Neural progenitor cell (in vitro differentiated cells): ENCODE measurements around the gene FOXF2. TPM values are rescaled to one million over a fixed set of nuclear protein-coding genes. Genes with fewer than 3 reads are reported as not detected.
A peak's percentile ranks its signal among the peaks of the same experiment; 100 is the strongest.

Experiments
- DNase-seq: peaks from one replicate; pipeline ENCODE4 v3.0.0-alpha.2; 2016; ENCODE audit warnings: low spot score
- H2AFZ ChIP-seq: fragments of 200-600 bp; sonication (generic); replicated peaks from 2 replicates; pipeline ENCODE4 v1.6.1; 2016; ENCODE audit warnings: antibody characterized with exemption
- H3F3A ChIP-seq: fragments of 200-600 bp; sonication (generic); 2 replicates; pipeline ENCODE4 v1.6.1; 2016; ENCODE audit warnings: antibody characterized with exemption, low read depth
- H3K27ac ChIP-seq: fragments of 200-600 bp; sonication (generic); 2 replicates; pipeline ENCODE4 v1.5.1; 2016; ENCODE audit warnings: mild to moderate bottlenecking
- H3K27me3 ChIP-seq: fragments of 200-600 bp; sonication (generic); 2 replicates; pipeline ENCODE4 v1.6.1; 2016; ENCODE audit warnings: mild to moderate bottlenecking, moderate library complexity
- H3K36me3 ChIP-seq: fragments of 200-600 bp; sonication (generic); 2 replicates; pipeline ENCODE4 v1.5.1; 2016
- H3K4me1 ChIP-seq: fragments of 200-600 bp; sonication (generic); 2 replicates; pipeline ENCODE4 v1.6.1; 2016; ENCODE audit warnings: mixed run types
- H3K4me2 ChIP-seq: fragments of 200-600 bp; sonication (generic); 2 replicates; pipeline ENCODE4 v1.6.1; 2016
- H3K4me3 ChIP-seq: fragments of 200-600 bp; sonication (generic); 2 replicates; pipeline ENCODE4 v1.5.1; 2016
- H3K79me2 ChIP-seq: fragments of 200-600 bp; sonication (generic); 2 replicates; pipeline ENCODE4 v1.6.1; 2016; ENCODE audit warnings: low read depth
- H3K9ac ChIP-seq: fragments of 200-600 bp; sonication (generic); 2 replicates; pipeline ENCODE4 v1.6.1; 2016
- H3K9me3 ChIP-seq: fragments of 200-600 bp; sonication (generic); 2 replicates; pipeline ENCODE4 v1.5.1; 2016; ENCODE audit warnings: low read depth
- H4K20me1 ChIP-seq: fragments of 200-600 bp; sonication (generic); 2 replicates; pipeline ENCODE4 v1.6.1; 2016; ENCODE audit warnings: low read depth
- H3K27ac Mint-ChIP-seq: 3 replicates; pipeline ENCODE4 v1.8.0; 2021; ENCODE audit warnings: mixed read lengths
- H3K27me3 Mint-ChIP-seq: 2 replicates; pipeline ENCODE4 v1.8.0; 2022; ENCODE audit warnings: low read depth, mild to moderate bottlenecking, inconsistent platforms, moderate library complexity, mixed read lengths; ENCODE audit not compliant: insufficient read depth
- H3K36me3 Mint-ChIP-seq: 3 replicates; pipeline ENCODE4 v1.8.0; 2021; ENCODE audit warnings: mixed read lengths
- H3K4me1 Mint-ChIP-seq: 3 replicates; pipeline ENCODE4 v1.8.0; 2021; ENCODE audit warnings: mixed read lengths
- H3K4me3 Mint-ChIP-seq: 3 replicates; pipeline ENCODE4 v1.8.0; 2021; ENCODE audit warnings: mild to moderate bottlenecking, moderate library complexity, mixed read lengths
- H3K9me3 Mint-ChIP-seq: 3 replicates; pipeline ENCODE4 v1.8.0; 2020; ENCODE audit warnings: mixed read lengths
- EZH2 ChIP-seq: fragments of 200-600 bp; sonication (generic); IDR thresholded peaks from 2 replicates; pipeline ENCODE4 v1.6.1; 2017; ENCODE audit warnings: antibody characterized with exemption, mild to moderate bottlenecking, moderate library complexity
- EZH2phosphoT487 ChIP-seq: fragments of 200-600 bp; sonication (generic); IDR thresholded peaks from 2 replicates; pipeline ENCODE4 v1.6.1; 2017; ENCODE audit warnings: antibody characterized with exemption
- total RNA-seq: library from RNA; depleted of rRNA; stranded (reverse); fragments of >200 nt; gene quantifications from 2 replicates; pipeline ENCODE4 v1.2.3, GENCODE V29; 2015; ENCODE audit warnings: low replicate concordance
- TF ChIP-seq, protein P1 (sequence below): fragments of 200-600 bp; sonication (generic); IDR thresholded peaks from 2 replicates; pipeline ENCODE4 v1.5.1; 2017; ENCODE audit warnings: antibody characterized with exemption, mild to moderate bottlenecking

The FOXF2 gene
- not detected in 2 replicates for total RNA-seq

DNA sequence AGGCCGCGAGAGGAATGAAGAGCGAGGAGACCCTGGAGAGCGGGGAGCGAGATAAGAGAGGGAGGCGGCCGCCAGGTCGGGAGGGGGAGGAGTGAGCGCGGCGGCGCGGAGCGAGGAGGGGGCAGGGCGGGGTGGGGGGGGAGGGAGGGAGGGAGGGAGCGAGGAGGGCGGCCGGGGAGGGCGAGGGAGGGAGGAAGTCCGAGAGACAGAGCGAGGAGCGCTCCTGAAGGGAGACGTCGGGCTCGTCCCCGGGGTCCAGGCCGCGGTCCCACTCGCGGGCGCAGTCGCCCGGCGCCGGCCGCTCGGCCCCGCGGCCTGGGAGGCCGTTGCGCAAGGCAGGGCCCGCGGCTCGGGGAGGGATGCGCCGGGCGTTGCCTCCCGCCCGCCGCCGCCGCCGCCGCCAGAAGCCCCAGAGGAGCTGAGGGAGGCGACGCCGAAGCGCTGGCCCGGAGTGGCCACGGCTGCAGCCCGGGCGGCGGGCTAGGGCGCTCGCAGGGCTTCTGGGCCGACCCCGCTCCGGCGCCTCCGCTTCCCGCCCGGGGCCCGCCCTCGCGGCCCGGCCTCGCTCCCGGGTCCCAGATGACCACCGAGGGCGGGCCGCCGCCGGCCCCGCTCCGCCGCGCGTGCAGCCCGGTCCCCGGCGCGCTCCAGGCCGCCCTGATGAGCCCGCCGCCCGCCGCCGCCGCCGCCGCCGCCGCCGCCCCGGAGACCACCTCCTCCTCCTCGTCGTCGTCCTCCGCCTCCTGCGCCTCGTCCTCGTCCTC is at the start of gene FOXF2:
Gene FOXF2, plus strand, starts transcription at position 208 of the 764 bp plus-strand sequence. Its CDS starts 372 bp downstream, at position 580.
- peaks cover 92% of the 10 kb centered on the region for H4K20me1 ChIP-seq
- peak; percentile 66 for DNase-seq
- H2AFZ ChIP-seq: peak within 1 kb of the TSS; percentile 86
- H3K27me3 Mint-ChIP-seq: peaks cover 79% of the 10 kb centered on the region
- peaks cover 32% of the 10 kb centered on the region for H3K4me1 Mint-ChIP-seq
- H3F3A ChIP-seq: peaks cover 20% of the 10 kb centered on the region
- TF ChIP-seq EZH2: no peak
- TF ChIP-seq, protein P1, sequence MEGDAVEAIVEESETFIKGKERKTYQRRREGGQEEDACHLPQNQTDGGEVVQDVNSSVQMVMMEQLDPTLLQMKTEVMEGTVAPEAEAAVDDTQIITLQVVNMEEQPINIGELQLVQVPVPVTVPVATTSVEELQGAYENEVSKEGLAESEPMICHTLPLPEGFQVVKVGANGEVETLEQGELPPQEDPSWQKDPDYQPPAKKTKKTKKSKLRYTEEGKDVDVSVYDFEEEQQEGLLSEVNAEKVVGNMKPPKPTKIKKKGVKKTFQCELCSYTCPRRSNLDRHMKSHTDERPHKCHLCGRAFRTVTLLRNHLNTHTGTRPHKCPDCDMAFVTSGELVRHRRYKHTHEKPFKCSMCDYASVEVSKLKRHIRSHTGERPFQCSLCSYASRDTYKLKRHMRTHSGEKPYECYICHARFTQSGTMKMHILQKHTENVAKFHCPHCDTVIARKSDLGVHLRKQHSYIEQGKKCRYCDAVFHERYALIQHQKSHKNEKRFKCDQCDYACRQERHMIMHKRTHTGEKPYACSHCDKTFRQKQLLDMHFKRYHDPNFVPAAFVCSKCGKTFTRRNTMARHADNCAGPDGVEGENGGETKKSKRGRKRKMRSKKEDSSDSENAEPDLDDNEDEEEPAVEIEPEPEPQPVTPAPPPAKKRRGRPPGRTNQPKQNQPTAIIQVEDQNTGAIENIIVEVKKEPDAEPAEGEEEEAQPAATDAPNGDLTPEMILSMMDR: no peak
- TF ChIP-seq EZH2phosphoT487: no peak
- H3K4me3 Mint-ChIP-seq: peak within 1 kb of the TSS; percentile 86
- no peaks in the 10 kb centered on the region for H3K9me3 ChIP-seq
- H3K27ac ChIP-seq: no peak within 1 kb of the TSS
- peaks cover 100% of the 10 kb centered on the region for H3K27me3 ChIP-seq
- H3K27ac Mint-ChIP-seq: no peak within 1 kb of the TSS
- peak within 1 kb of the TSS; percentile 83 for H3K4me2 ChIP-seq
- H3K4me3 ChIP-seq: peak within 1 kb of the TSS; percentile 46
- H3K4me1 ChIP-seq: peaks cover 28% of the 10 kb centered on the region
- H3K9me3 Mint-ChIP-seq: peaks cover 2% of the 10 kb centered on the region
- no peak within 1 kb of the TSS for H3K9ac ChIP-seq
- H3K36me3 ChIP-seq: no peaks in the 10 kb centered on the region
- H3K79me2 ChIP-seq: no peaks in the 10 kb centered on the region
- H3K36me3 Mint-ChIP-seq: no peaks in the 10 kb centered on the region

DNA sequence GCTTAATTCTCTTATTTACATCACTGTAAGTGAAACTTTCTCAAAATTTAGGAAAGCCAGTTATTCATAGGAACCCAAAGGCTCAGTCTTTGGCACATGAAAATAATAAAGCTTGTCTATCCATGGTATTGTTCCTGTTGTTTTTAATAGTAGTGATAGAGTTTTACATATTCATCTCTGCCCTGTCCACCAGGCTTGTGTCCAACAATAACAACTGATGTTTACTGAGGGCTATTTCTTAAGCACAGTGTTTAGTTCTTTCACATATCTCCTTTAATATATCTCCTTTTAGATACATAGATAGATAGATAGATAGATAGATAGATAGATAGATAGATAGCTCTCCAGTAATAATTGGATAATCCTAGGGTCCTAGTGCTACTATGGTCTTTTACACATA is 43.3 kb upstream of the FOXF2 start:
- H3K36me3 ChIP-seq: peaks cover 7% of the 10 kb centered on the region
- TF ChIP-seq, protein P1: no peak
- no peak for TF ChIP-seq EZH2
- TF ChIP-seq EZH2phosphoT487: no peak
- H3K4me3 ChIP-seq: no peak overlapping the region
- peaks cover 15% of the 10 kb centered on the region for H3K4me1 ChIP-seq
- Mint-ChIP-seq H3K27ac (no peak overlapping the region), H3K4me3 (no peak overlapping the region), H3K36me3 (no peaks in the 10 kb centered on the region), H3K27me3 (no peaks in the 10 kb centered on the region), H3K4me1 (peaks cover 16% of the 10 kb centered on the region), H3K9me3 (peaks cover 22% of the 10 kb centered on the region)
- H3K79me2 ChIP-seq: no peaks in the 10 kb centered on the region
- H4K20me1 ChIP-seq: no peaks in the 10 kb centered on the region
- no peak for DNase-seq
- H3F3A ChIP-seq: no peaks in the 10 kb centered on the region
- peaks cover 8% of the 10 kb centered on the region for H3K9me3 ChIP-seq
- H3K4me2 ChIP-seq: no peak overlapping the region
- H3K27me3 ChIP-seq: no peaks in the 10 kb centered on the region
- H3K27ac ChIP-seq: no peak overlapping the region
- H2AFZ ChIP-seq: no peak overlapping the region
- no peak overlapping the region for H3K9ac ChIP-seq

DNA sequence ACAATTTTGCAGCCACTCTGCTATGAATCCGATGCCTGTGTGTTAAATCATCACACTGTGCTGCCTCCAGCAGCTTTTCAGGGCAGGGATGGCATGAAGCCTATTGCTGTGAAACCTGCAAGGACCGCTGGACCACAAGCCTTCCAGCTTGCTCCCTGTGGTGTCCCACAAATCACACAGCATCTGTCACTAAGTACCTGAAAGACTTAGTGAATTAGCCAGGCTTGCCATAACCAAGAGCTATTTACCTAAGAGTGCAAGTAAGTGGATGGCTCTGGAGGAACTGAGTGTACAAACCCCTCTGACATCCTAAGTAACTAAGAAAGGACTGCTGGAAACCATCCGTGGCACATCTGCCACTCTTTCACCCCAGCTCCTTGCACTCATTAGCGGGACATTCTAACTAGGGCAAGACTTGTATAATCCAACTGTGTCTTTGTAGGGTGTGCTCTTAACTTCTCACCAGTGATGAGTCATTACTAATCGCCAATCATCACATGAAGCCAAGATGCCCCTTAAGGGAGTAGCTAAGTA is 42.8 kb upstream of the FOXF2 start:
- Mint-ChIP-seq H3K36me3 (no peaks in the 10 kb centered on the region), H3K4me1 (peaks cover 16% of the 10 kb centered on the region), H3K9me3 (peaks cover 27% of the 10 kb centered on the region), H3K27me3 (no peaks in the 10 kb centered on the region), H3K27ac (no peak overlapping the region), H3K4me3 (no peak overlapping the region)
- H3K27ac ChIP-seq: no peak overlapping the region
- H3K9me3 ChIP-seq: peaks cover 13% of the 10 kb centered on the region
- TF ChIP-seq EZH2: no peak
- TF ChIP-seq, protein P1: no peak
- no peak overlapping the region for H3K4me2 ChIP-seq
- H3K79me2 ChIP-seq: no peaks in the 10 kb centered on the region
- no peaks in the 10 kb centered on the region for H3K27me3 ChIP-seq
- DNase-seq: no peak
- no peak overlapping the region for H3K4me3 ChIP-seq
- no peak overlapping the region for H3K9ac ChIP-seq
- H3F3A ChIP-seq: no peaks in the 10 kb centered on the region
- peaks cover 15% of the 10 kb centered on the region for H3K4me1 ChIP-seq
- H4K20me1 ChIP-seq: no peaks in the 10 kb centered on the region
- H2AFZ ChIP-seq: no peak overlapping the region
- H3K36me3 ChIP-seq: peaks cover 12% of the 10 kb centered on the region
